Right renal pelvis (tissue), 4 donors: ENCODE measurements around the gene GIPC2. TPM values are rescaled to one million over a fixed set of nuclear protein-coding genes. Genes with fewer than 3 reads are reported as not detected.
"Not testable (repeated sequence)": the region's sequence is repeated elsewhere in the genome, so short reads cannot be mapped to it uniquely, and the experiment has no call there.

ENCODE experiments used
- DNase-seq, 4 donors: peaks; one replicate each; pipeline ENCODE4 v3.0.0-alpha.2; 2013; ENCODE audit warnings: low read depth in 4 of 4, low spot score in 3 of 4, missing footprints in 1 of 4
- polyA plus RNA-seq, 4 donors: library from polyadenylated mRNA; unstranded; fragments of 120-200 nt; gene quantifications; one replicate each; pipeline ENCODE4 v1.2.1, GENCODE V29; 2013; ENCODE audit not compliant: insufficient read length in 4 of 4

The GIPC2 gene
- polyA plus RNA-seq, 4 donors, result 15.4 to 23.5 (median 21.7) TPM

DNA sequence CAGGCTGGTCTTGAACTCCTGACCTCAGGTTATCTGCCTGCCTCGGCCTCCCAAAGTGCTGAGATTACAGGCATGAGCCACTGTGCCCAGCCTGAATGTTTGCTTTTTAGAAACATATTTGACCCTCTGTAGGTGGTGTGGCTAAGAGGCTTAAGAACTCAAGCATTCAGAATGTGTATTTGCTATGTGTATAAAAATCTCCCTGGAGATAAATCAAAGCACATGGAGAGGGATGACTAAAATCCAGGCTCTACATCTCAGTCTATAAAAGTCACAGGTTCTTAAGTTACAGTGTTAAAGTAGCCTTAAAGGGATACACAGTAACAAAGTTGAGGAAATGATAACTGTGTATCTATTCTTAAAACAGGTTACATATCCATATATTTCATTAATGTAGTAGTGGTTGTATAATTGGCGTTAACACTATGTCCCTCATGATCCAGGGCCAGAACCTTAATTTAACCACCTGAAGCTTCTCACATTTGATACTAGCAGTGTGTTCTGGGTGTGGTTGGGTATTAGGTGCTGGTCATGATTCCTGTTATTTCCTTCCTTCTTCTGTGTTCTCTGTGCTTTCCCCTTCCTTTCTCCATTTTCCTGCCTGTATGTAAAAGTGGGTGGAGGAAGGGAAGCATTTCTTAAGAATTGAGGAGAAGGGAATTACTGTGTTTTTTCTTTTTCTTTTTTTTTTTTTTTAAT is 16.2 kb downstream of the GIPC2 start:
- no peak for DNase-seq

GRCh38 chr1:78064886-78065285 is 19.1 kb downstream of the GIPC2 start:
- not testable (repeated sequence) for DNase-seq

GRCh38 chr1:78068681-78069283 is 23.0 kb downstream of the GIPC2 start:
- no peak for DNase-seq

GRCh38 chr1:78069784-78070183 is 24.0 kb downstream of the GIPC2 start:
- DNase-seq, result no peak

- no peak for DNase-seq
Measured at GRCh38 chr1:78070210-78070609, 24.4 kb downstream of the GIPC2 start.

DNA sequence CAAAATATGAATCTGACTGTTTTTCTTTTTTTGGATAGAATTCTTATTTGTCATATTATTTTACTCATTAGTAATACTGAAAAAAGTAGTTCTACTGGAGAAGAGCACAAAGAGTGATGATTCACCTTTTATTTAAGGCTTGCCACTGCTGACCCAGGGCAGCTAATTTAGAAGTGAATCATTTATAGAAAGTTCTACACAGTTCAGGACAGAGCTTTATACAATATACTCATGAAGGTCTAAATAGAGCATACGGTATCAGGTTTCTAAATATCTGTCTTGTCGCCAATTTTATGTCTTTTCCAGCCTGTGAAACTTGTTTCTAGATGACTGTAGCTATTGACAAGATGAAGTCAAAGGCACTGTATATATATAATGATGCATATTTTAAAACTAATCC is 25.0 kb downstream of the GIPC2 start:
- no peak for DNase-seq

DNA sequence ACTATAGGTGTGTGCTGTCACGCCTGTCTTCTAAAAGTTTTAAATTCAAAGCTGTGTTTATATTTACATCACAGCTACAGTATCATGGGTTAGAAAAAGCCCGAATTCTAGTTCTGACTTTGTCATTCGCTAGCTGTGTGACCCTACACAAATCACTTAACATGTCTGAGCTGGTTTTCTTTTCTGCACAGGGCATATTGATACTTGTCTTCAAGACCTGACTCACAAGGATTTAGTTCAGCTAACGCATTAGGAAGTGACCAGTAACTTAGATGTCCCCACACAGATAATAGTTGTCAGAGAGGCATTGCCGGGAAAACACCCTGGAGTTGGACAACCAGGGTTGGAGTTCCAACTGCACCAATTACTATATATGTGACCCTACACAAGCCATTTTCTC is 25.9 kb downstream of the GIPC2 start:
- DNase-seq, result no peak

DNA sequence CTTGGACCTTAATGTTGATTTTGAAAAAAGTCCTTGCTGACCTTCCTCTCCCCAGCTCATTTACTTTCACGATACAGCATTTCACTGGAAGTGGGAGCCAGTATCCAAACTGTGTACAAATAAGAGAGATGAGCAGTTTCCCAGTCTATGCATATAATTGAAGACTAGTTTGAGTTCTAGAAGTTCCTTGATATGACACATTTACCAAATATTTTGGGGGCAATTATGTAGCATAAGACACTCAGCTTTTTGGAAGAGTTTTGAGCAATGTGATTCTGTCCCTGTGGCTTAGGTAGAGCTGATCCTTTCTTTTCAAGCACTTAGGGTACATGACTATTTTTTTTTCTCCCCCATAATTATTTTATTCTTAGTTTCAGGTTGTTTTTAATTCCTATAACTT is 26.4 kb downstream of the GIPC2 start:
- no peak for DNase-seq

GRCh38 chr1:78073441-78073840 is 27.7 kb downstream of the GIPC2 start:
- DNase-seq, result no peak

- DNase-seq, result no peak
Measured at GRCh38 chr1:78075621-78076020, 29.9 kb downstream of the GIPC2 start.

GRCh38 chr1:78078358-78078757 is 32.6 kb downstream of the GIPC2 start:
- DNase-seq, result no peak

DNA sequence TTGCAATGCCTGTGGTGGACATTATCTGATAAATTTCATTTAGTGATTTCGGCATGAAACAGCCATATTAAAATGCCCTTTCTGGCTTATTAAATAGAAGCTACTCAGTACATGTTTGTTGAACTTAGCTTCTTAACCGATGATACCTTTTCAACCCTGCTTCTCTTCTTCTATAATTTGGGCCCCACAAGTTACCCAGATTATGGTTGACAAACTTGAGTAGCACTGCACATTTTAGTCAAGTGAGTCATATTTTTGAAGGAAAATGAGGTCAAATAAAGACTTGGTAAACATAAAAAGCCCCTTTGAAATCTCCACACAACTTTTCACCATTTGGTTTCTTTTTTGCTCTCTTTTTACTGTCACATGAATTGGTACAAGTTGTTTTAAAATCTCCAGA is 33.8 kb downstream of the GIPC2 start:
- DNase-seq, result no peak

DNA sequence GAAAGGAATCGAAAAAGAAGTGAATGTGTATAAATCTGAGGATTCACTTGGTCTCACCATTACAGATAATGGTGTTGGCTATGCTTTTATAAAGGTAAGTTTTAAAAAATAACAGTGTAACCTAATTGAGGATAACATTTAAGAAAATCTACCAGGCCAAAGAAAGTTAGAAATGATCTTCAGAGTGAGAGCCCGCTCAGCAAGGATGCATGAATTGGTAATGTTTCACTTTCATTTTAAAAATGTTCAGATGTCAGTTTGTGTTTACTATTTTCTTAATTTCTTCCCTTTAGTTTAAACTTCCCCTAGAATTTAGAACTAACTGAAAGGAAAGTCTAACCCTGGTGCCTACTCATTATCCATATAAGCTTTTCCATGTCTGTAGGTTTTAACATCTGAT is 35.0 kb downstream of the GIPC2 start:
- no peak for DNase-seq

GRCh38 chr1:78081980-78082860 is 36.5 kb downstream of the GIPC2 start:
- DNase-seq, result no peak

GRCh38 chr1:78084639-78085038 is 38.9 kb downstream of the GIPC2 start:
- DNase-seq, result not testable (repeated sequence)

GRCh38 chr1:78086697-78087096 is 40.9 kb downstream of the GIPC2 start:
- DNase-seq, result no peak

GRCh38 chr1:78088015-78088414 is 42.2 kb downstream of the GIPC2 start:
- no peak for DNase-seq

- DNase-seq, result no peak
Measured at GRCh38 chr1:78088486-78088885, 42.7 kb downstream of the GIPC2 start.

DNA sequence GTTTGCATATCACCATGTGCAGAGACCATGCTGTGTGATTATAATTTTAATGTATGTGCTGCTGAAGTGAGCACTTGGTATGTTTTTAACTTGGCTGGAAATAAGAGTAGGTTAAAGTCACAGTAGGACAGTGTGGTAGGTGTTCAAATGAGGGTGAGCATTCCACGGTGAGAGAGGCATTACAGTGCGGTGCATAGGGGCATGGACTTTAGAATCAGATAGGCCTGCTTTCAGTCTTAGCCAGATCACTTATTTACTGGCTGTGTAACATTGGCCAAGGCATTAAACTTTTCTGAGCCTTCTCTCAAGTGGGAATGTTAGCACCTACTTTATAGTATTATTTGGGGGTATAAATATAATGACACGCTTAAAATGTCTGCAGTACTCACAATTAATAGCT is 43.2 kb downstream of the GIPC2 start:
- DNase-seq, result no peak

GRCh38 chr1:78090472-78091133 is 44.8 kb downstream of the GIPC2 start:
- no peak for DNase-seq

DNA sequence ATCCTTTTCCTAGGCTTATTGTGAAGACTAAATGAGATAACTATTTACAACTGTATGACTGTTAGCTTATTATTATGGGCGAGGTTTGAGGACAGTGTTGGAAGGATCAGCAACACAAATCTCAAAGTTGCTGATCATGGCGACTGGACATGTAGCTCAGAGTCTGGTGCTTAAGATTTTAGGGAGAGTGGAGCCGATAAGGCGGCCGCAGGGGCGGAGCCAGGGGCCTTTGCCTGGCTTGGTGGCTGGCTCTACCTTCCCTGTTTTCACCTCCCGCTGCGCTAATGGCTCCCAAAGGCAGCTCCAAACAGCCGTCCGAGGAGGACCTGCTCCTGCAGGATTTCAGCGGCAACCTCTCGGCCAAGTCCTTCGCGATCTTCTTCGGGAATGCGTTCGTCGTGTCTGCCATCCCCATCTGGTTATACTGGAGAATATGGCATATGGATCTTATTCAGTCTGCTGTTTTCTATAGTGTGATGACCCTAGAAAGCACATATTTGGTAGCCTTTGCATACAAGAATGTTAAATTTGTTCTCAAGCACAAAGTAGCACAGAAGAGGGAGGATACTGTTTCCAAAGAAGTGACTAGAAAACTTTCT is 45.5 kb downstream of the GIPC2 start:
- no peak for DNase-seq
